HepG2 (cell line): ENCODE data around the gene CAMKMT. TPM values are rescaled to one million over a fixed set of nuclear protein-coding genes. Genes with fewer than 3 reads are reported as not detected.

Experiments
- ATM ChIP-seq: fragments of 450-650 bp; IDR thresholded peaks from 2 replicates; pipeline ENCODE4 v1.7.1; 2017; ENCODE audit warnings: mild to moderate bottlenecking, borderline replicate concordance
- CEBPB ChIP-seq: IDR thresholded peaks from 2 replicates; pipeline ENCODE4 v1.6.1; 2011; ENCODE audit warnings: low read depth, low read length, improper control_type of control experiment, borderline replicate concordance
- CEBPG ChIP-seq: IDR thresholded peaks from 2 replicates; pipeline ENCODE4 v1.6.1; 2016
- ELF4 ChIP-seq: sonication (generic); formaldehyde crosslinking; IDR thresholded peaks from 2 replicates; pipeline ENCODE4 v1.5.0; 2020; ENCODE audit warnings: missing genetic modification reagents, mild to moderate bottlenecking, moderate library complexity, borderline replicate concordance
- FOXA1 ChIP-seq, 2 experiments: fragments of 450-650 bp in 1 of 2; sonication (generic) in 1 of 2; formaldehyde crosslinking in 1 of 2; IDR thresholded peaks; 2 replicates each; pipeline versions ENCODE4 v1.4.0 to v1.6.1; 2016 to 2020; ENCODE audit warnings: missing genetic modification reagents in 1 of 2
- FOXO1 ChIP-seq: sonication (generic); formaldehyde crosslinking; IDR thresholded peaks from 2 replicates; pipeline ENCODE4 v1.4.0; 2020; ENCODE audit warnings: missing genetic modification reagents
- JUND ChIP-seq: sonication (generic); formaldehyde crosslinking; IDR thresholded peaks from 2 replicates; pipeline ENCODE4 v1.8.0; 2022; ENCODE audit warnings: mild to moderate bottlenecking, missing genetic modification reagents
- RBAK ChIP-seq: sonication (generic); formaldehyde crosslinking; IDR thresholded peaks from 2 replicates; pipeline ENCODE4 v1.5.1; 2020; ENCODE audit warnings: mild to moderate bottlenecking, missing genetic modification reagents
- RFXANK ChIP-seq: IDR thresholded peaks from 2 replicates; pipeline ENCODE4 v1.6.1; 2016
- RXRB ChIP-seq: IDR thresholded peaks from 2 replicates; pipeline ENCODE4 v1.6.1; 2016; ENCODE audit warnings: borderline replicate concordance, missing genetic modification reagents, missing compliant biosample characterization
- TAF1 ChIP-seq: sonication (generic); formaldehyde crosslinking; IDR thresholded peaks from 2 replicates; pipeline ENCODE4 v1.4.0; 2020; ENCODE audit warnings: missing genetic modification reagents
- TMF1 ChIP-seq: sonication (generic); formaldehyde crosslinking; IDR thresholded peaks from 2 replicates; pipeline ENCODE4 v1.8.1; 2022; ENCODE audit warnings: low read depth, missing genetic modification reagents
- ZBTB21 ChIP-seq: sonication (generic); formaldehyde crosslinking; IDR thresholded peaks from 2 replicates; pipeline ENCODE4 v1.4.0; 2020; ENCODE audit warnings: missing genetic modification reagents
- ZBTB42 ChIP-seq: sonication (generic); formaldehyde crosslinking; IDR thresholded peaks from 2 replicates; pipeline ENCODE4 v1.5.0; 2020; ENCODE audit warnings: mild to moderate bottlenecking, missing genetic modification reagents
- ZNF20 ChIP-seq: sonication (generic); formaldehyde crosslinking; IDR thresholded peaks from 2 replicates; pipeline ENCODE4 v1.4.0; 2020; ENCODE audit warnings: mild to moderate bottlenecking, moderate library complexity, missing genetic modification reagents
- ZNF33B ChIP-seq: sonication (generic); formaldehyde crosslinking; IDR thresholded peaks from 2 replicates; pipeline ENCODE4 v1.5.1; 2020; ENCODE audit warnings: mild to moderate bottlenecking, missing genetic modification reagents
- ZNF564 ChIP-seq: sonication (generic); formaldehyde crosslinking; IDR thresholded peaks from 2 replicates; pipeline ENCODE4 v1.8.1; 2023; ENCODE audit warnings: mild to moderate bottlenecking, missing genetic modification reagents
- ZNF777 ChIP-seq: sonication (generic); formaldehyde crosslinking; IDR thresholded peaks from 2 replicates; pipeline ENCODE4 v1.4.0; 2020; ENCODE audit warnings: missing genetic modification reagents
- polyA plus RNA-seq, 8 experiments: library from polyadenylated mRNA; depleted of rRNA in 3 of 8; stranded (reverse) in 7 of 8; unstranded in 1 of 8; fragments of >200 nt; fragmentation: Illumina TruSeq in 4 of 8; extraction: Trizol in 4 of 8; gene quantifications; 2 replicates each; pipeline versions ENCODE4 v1.2.1 to v1.2.3, GENCODE V29; 2011 to 2016; ENCODE audit warnings: low read depth in 4 of 8, missing spikeins in 1 of 8, mixed read lengths in 1 of 8; ENCODE audit not compliant: insufficient read depth in 1 of 8
- total RNA-seq, 5 experiments: library from RNA; depleted of rRNA; stranded (reverse); fragments of >200 nt; fragmentation: Illumina TruSeq; extraction: Trizol; gene quantifications; 2 replicates each; pipeline ENCODE4 v1.2.3, GENCODE V29; 2016; ENCODE audit warnings: low read depth in 1 of 5
- TF ChIP-seq, protein P1 (sequence below): sonication (generic); formaldehyde crosslinking; conservative IDR thresholded peaks from 2 replicates; pipeline ENCODE4 v1.8.0; 2022; ENCODE audit warnings: missing genetic modification reagents
- TF ChIP-seq, protein P2 (sequence below): sonication (generic); formaldehyde crosslinking; IDR thresholded peaks from 2 replicates; pipeline ENCODE4 v1.4.0; 2020; ENCODE audit warnings: low read depth, mild to moderate bottlenecking, missing genetic modification reagents
- TF ChIP-seq, protein P3 (sequence below): sonication (generic); formaldehyde crosslinking; IDR thresholded peaks from 2 replicates; pipeline ENCODE4 v1.4.0; 2020; ENCODE audit warnings: missing genetic modification reagents; ENCODE audit errors: not compliant biosample characterization
- TF ChIP-seq, protein P4 (sequence below): sonication (generic); IDR thresholded peaks from 2 replicates; pipeline ENCODE4 v1.6.1; 2016; ENCODE audit warnings: low read depth, borderline replicate concordance
- TF ChIP-seq, protein P5 (sequence below): fragments of 450-650 bp; IDR thresholded peaks from 2 replicates; pipeline ENCODE4 v1.6.1; 2016
- TF ChIP-seq, protein P6 (sequence below): sonication (generic); formaldehyde crosslinking; IDR thresholded peaks from 2 replicates; pipeline ENCODE4 v1.4.0; 2020; ENCODE audit warnings: missing genetic modification reagents
- TF ChIP-seq, protein P7 (sequence below), 2 experiments: fragments of 450-650 bp in 1 of 2; sonication (generic) in 1 of 2; formaldehyde crosslinking; IDR thresholded peaks; 2 replicates each; pipeline versions ENCODE4 v1.5.0 to v1.8.0; 2020 to 2022; ENCODE audit warnings: mild to moderate bottlenecking in 1 of 2, missing genetic modification reagents in 1 of 2

Gene CAMKMT
- total and polyA plus RNA-seq, 2 of the 13 experiments (the other 11 are each of a cell fraction or from before 2014, with no cell fraction given), result 6.9 to 20.8 TPM

DNA sequence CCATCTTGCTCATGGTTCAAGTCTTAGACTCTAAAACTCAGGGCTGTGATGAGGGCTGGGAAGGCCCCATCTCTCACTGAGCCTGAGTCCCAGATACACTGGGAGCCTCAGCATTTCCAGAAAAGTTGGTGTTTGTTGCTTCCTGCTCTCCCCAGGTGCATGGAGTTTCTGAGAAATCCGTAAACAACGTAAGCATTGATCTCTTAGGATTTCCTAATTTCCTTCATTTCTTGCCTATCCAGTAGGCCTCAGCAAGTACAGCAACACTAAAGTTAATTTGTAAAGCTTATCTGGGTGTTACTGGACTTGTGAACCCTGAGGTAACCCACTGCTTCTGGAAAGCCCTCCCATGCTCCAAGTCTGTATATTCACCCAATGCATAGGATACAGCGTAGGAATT lies 380.3 kb downstream of the CAMKMT start (continued):
- TF ChIP-seq, protein P1, sequence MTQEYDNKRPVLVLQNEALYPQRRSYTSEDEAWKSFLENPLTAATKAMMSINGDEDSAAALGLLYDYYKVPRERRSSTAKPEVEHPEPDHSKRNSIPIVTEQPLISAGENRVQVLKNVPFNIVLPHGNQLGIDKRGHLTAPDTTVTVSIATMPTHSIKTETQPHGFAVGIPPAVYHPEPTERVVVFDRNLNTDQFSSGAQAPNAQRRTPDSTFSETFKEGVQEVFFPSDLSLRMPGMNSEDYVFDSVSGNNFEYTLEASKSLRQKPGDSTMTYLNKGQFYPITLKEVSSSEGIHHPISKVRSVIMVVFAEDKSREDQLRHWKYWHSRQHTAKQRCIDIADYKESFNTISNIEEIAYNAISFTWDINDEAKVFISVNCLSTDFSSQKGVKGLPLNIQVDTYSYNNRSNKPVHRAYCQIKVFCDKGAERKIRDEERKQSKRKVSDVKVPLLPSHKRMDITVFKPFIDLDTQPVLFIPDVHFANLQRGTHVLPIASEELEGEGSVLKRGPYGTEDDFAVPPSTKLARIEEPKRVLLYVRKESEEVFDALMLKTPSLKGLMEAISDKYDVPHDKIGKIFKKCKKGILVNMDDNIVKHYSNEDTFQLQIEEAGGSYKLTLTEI (CRISPR knock-in tag), result no peak
- no peak for TF ChIP-seq JUND (CRISPR knock-in tag)
- no peak for TF ChIP-seq RFXANK
- no peak for TF ChIP-seq ZNF777 (CRISPR knock-in tag)
- TF ChIP-seq RXRB (CRISPR knock-in tag), result no peak
- TF ChIP-seq TMF1, result no peak
- TF ChIP-seq, protein P2, sequence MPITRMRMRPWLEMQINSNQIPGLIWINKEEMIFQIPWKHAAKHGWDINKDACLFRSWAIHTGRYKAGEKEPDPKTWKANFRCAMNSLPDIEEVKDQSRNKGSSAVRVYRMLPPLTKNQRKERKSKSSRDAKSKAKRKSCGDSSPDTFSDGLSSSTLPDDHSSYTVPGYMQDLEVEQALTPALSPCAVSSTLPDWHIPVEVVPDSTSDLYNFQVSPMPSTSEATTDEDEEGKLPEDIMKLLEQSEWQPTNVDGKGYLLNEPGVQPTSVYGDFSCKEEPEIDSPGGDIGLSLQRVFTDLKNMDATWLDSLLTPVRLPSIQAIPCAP, result no peak
- TF ChIP-seq CEBPB, result peak; percentile 53; the same call in 1 of the 2 replicates
- TF ChIP-seq ZNF20 (CRISPR knock-in tag), result no peak
- TF ChIP-seq ZNF564, result no peak
- TF ChIP-seq, protein P3, sequence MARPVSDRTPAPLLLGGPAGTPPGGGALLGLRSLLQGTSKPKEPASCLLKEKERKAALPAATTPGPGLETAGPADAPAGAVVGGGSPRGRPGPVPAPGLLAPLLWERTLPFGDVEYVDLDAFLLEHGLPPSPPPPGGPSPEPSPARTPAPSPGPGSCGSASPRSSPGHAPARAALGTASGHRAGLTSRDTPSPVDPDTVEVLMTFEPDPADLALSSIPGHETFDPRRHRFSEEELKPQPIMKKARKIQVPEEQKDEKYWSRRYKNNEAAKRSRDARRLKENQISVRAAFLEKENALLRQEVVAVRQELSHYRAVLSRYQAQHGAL (CRISPR knock-in tag), result no peak
- TF ChIP-seq ELF4 (CRISPR knock-in tag), result no peak
- no peak for TF ChIP-seq ATM
- TF ChIP-seq, protein P4, sequence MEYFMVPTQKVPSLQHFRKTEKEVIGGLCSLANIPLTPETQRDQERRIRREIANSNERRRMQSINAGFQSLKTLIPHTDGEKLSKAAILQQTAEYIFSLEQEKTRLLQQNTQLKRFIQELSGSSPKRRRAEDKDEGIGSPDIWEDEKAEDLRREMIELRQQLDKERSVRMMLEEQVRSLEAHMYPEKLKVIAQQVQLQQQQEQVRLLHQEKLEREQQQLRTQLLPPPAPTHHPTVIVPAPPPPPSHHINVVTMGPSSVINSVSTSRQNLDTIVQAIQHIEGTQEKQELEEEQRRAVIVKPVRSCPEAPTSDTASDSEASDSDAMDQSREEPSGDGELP, result no peak
- no peak for TF ChIP-seq ZNF33B (CRISPR knock-in tag)
- TF ChIP-seq CEBPG (CRISPR knock-in tag), result peak; percentile 56; the same call in 1 of the 2 replicates
- TF ChIP-seq, protein P5, sequence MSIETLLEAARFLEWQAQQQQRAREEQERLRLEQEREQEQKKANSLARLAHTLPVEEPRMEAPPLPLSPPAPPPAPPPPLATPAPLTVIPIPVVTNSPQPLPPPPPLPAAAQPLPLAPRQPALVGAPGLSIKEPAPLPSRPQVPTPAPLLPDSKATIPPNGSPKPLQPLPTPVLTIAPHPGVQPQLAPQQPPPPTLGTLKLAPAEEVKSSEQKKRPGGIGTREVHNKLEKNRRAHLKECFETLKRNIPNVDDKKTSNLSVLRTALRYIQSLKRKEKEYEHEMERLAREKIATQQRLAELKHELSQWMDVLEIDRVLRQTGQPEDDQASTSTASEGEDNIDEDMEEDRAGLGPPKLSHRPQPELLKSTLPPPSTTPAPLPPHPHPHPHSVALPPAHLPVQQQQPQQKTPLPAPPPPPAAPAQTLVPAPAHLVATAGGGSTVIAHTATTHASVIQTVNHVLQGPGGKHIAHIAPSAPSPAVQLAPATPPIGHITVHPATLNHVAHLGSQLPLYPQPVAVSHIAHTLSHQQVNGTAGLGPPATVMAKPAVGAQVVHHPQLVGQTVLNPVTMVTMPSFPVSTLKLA, result no peak
- TF ChIP-seq, protein P6, sequence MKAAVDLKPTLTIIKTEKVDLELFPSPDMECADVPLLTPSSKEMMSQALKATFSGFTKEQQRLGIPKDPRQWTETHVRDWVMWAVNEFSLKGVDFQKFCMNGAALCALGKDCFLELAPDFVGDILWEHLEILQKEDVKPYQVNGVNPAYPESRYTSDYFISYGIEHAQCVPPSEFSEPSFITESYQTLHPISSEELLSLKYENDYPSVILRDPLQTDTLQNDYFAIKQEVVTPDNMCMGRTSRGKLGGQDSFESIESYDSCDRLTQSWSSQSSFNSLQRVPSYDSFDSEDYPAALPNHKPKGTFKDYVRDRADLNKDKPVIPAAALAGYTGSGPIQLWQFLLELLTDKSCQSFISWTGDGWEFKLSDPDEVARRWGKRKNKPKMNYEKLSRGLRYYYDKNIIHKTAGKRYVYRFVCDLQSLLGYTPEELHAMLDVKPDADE, result no peak
- TF ChIP-seq, protein P7, sequence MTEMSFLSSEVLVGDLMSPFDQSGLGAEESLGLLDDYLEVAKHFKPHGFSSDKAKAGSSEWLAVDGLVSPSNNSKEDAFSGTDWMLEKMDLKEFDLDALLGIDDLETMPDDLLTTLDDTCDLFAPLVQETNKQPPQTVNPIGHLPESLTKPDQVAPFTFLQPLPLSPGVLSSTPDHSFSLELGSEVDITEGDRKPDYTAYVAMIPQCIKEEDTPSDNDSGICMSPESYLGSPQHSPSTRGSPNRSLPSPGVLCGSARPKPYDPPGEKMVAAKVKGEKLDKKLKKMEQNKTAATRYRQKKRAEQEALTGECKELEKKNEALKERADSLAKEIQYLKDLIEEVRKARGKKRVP (CRISPR knock-in tag; IDR thresholded peaks at IDR 0.05), result peak in 1 of 2 experiments; percentile 48; a peak in 1 of 4 replicates
- no peak for TF ChIP-seq ZBTB42 (CRISPR knock-in tag)
- no peak for TF ChIP-seq FOXA1 (IDR thresholded peaks at IDR 0.05)
- no peak for TF ChIP-seq FOXA1 (CRISPR knock-in tag; IDR thresholded peaks at IDR 0.05)
- TF ChIP-seq TAF1 (CRISPR knock-in tag), result no peak
- no peak for TF ChIP-seq RBAK (CRISPR knock-in tag)
- no peak for TF ChIP-seq FOXO1
- TF ChIP-seq ZBTB21 (CRISPR knock-in tag), result no peak
